HG03571 (cell line): ENCODE results near the gene PCID2.
"Not testable (repeated sequence)": the region's sequence is repeated elsewhere in the genome, so short reads cannot be mapped to it uniquely, and the experiment has no call there.

Experiments used
- ATAC-seq: cut with Tn5 transposase; IDR thresholded peaks from one replicate; pipeline ENCODE4 v1.9.1; 2021; ENCODE audit not compliant: unreplicated experiment

Gene PCID2

DNA sequence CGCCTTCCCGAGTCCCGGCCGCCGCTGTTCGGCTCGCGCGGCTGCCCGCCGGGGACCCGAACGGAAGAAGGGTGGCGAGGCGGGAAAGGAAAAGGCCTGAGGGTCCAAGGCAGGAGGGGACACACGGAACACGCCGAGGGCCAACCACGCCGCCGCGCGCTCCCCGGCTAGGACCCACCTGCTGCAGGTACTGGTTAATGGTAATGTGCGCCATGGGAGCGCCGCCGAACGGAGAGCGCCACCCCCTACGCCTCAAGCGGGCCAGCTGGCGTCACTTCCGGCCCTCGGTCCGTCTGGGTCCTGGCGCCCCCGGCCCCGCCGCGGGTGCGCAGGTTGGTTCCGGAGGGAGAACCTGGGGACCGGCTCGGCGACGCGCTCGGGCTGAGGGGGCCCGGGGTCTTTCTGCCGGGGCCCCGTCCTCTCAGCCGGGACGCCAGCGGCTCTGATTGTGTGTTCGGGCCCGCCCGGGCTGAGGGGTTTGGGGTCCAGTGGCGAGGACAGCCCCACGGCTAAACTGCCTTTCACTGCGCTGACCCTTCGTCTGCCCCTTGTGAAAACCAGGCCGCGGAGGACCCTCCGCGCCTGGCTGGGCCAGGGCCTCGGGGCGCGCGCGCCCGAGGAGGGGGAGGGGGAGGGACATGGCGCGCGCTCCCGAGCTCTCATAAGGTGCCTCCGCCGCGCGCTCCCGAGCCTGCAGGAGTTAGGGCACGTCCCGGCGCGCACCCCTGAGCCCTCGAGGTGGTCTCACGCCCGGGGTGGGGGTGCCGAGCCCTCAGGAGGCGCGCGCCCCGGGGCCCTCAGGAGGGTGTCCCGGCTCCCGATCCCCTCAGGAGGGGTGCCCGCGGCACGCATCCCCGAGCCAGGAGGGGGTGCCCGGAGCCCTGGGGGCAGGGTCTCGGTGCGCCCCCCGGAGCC is at the start of gene PCID2:
TSS of gene PCID2 (minus strand) at position 249 of the 915 bp plus-strand sequence. CDS start at position 214, 35 bp downstream.
- peak; percentile 77 for ATAC-seq

DNA sequence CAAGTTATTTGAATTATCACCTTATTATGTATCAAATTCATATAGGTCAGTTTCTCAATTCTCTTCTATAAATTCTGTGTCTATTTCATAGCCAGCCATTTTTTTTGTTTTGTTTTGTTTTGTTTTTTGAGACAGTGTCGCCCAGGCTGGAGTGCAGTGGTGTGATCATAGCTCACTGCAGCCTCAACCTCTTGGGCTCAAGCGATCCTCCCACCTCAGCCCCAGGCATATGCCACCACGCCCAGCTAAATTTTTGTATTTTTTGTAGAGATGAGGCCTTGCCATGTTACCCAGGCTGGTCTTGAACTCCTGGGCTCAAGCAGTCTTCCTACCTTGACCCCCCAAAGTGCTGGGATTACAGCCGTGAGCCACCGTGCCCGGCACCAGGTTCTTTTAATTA is 49.4 kb upstream of the PCID2 start:
- ATAC-seq: not testable (repeated sequence)

DNA sequence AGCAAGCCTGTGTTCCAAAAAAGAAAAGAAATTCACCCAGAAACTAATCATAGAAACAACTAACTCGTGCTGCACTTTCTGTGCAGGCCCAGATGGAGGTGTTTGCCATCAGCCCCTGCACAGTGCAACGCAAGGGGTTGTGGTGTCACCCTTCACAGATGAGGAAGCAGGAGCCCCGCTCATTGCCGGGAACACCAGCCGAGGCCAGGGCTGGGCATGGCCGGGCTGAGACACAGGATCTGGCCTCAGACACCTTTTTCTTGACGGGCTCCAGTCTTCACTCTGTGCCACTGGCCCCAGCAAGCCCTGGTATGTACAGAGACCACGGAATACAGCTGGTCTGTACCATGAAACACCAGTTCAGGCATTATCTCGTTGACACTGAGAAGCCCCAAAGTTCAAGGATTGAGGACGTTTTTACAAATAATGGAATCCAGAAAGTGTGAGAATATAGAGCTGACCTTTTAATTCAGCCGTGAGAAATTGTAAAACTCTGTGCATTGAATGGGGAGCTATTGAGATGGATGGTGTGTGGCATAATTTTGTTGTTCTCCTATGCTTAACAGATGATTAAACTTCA is 44.1 kb upstream of the PCID2 start:
- ATAC-seq: no peak

DNA sequence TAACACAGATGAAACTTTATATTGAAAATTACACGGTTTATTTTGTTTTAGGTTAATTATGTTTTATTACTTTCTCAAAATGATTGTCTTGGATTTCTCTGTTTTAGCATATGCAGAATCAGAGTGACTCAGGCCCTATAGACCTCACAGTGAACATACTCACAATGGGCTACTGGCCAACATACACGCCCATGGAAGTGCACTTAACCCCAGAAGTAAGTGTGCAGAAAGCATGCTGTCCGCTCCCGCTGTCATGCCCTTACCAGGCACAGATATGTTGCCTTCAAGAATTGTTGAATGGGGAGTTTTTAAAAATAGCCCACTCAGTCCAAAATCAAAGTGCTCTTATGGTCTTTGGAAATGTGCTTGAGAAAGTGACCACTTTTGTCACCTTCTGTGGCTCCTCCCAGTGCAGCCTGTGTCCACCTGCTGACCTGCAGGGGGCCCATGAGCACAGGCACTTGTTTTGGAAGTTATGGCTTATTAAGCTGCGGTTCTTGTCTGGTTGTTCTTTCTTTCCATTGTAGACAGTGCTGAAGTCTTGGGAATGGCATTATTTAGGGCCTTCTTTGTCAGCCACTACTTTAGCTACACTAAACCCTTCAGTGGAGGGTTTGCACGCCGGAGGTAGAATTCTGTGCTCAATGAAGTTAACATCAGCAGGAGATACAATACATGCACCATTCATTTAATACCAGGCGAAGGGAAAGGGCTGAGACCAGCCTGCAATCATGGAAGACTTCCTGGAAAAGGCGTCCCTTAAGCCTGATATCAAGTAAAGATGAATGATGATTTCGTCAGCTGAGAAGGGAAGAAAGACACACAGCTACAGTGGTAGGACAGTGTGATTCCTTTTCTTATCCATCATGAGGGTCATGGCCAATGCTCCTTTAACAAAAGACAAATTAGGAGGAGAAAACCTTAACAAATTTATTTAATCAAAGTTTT is 37.7 kb upstream of the PCID2 start:
- no peak for ATAC-seq

DNA sequence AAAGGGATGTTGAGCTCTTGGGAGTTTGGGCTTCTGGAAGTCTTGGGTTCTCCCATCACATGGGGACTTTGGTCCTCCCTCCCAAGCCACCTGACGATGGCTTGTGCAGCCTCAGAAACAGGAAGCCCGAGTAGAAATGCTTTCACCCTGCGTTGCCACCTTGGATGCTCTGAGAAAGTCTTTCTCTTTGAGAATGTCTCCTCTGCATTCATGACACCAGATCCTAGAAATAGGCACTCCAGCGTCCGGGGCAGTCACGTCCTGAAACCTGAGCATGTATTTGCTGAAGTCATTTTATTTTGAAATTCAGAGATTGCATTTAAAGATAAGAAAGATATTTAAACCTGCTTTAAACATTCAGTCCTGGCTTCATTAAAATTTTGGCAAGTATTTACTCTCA is 35.4 kb upstream of the PCID2 start:
- ATAC-seq: no peak

DNA sequence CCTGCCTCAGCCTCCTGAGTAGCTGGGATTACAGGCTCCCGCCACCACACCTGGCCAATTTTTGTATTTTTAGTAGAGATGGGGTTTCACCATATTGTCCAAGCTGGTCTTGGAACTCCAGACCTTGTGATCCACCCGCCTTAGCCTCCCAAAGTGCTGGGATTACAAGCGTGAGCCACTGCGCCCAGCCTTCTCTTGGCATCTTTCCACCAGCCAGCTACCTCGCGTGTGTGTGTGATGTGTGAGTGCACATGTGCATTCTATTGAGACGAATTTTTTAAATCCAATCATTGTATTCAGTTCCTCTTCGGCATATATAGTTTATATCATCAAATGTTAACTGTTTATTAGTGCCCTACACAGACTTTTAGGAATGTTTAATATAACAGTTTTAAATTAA is 33.2 kb upstream of the PCID2 start:
- ATAC-seq: not testable (repeated sequence)

DNA sequence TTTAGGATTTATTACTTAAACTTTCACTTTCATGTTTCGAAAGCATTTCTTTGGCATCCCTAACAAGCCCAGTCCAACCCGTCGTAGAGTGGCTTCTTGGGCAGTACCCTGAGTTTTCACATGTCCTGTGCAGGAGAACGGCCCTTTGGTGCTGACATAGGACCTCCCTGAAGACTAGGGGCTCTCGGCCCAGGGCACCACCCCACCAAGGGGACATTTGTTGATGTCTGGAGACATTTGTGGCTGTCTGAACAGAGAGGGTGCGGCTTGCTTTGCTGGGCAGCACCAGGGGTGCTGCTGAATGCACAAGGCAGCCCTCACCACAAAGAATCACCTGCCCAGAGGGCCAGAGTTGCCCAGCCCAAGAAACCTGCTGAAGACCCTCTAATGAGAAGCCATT is 31.5 kb upstream of the PCID2 start:
- no peak for ATAC-seq

DNA sequence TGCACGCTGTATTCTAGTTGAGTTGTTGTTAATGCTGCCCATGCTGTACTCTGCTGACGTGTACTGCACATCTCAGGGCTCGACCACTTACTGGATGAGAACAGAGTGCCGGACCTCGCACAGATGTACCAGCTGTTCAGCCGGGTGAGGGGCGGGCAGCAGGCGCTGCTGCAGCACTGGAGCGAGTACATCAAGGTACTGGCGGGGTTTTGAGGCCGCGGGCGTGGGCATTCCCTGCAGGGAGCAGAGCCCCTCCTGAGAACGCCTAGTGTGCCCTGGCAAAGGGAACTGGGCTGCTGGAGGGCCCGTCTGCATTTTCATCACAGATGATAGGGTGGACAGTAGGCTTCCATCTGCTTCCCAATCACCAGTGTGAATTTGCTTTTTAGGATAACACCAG is 30.9 kb upstream of the PCID2 start:
- no peak for ATAC-seq

DNA sequence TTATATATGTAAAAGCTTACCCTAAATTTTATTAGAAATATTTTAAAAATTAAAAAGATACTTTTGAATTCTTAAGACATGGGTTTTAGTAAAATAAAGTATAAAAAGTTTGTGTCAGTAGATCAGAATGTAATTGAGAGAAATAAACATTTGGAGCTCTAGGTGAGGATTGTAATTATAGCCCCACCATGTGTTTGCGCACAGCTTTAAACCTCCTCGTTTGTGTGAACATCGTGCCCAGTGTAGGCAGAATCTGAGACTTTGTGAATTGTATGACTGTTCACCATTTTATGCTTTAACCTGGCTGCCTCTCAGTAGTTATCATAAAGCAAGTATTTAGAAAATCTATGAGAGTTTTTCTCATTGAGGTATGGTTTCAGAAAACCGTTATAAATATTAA is 30.1 kb upstream of the PCID2 start:
- no peak for ATAC-seq

DNA sequence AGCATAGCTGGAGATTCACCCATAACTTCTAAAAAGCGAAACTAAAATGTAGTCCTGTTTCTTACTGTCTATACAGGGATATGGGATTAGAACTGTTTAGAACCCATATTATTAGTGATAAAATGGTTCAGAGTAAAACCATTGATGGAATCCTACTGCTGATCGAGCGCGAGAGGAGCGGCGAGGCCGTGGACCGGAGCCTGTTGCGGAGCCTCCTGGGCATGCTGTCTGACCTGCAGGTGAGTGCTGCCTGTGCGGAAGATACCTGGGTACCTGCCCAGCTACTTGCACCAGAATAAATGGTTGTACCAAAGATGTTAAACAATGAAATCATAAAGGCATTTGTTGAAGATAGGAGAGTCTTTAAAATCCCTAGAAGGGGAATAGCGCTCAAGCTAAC is 24.6 kb upstream of the PCID2 start:
- ATAC-seq: no peak

DNA sequence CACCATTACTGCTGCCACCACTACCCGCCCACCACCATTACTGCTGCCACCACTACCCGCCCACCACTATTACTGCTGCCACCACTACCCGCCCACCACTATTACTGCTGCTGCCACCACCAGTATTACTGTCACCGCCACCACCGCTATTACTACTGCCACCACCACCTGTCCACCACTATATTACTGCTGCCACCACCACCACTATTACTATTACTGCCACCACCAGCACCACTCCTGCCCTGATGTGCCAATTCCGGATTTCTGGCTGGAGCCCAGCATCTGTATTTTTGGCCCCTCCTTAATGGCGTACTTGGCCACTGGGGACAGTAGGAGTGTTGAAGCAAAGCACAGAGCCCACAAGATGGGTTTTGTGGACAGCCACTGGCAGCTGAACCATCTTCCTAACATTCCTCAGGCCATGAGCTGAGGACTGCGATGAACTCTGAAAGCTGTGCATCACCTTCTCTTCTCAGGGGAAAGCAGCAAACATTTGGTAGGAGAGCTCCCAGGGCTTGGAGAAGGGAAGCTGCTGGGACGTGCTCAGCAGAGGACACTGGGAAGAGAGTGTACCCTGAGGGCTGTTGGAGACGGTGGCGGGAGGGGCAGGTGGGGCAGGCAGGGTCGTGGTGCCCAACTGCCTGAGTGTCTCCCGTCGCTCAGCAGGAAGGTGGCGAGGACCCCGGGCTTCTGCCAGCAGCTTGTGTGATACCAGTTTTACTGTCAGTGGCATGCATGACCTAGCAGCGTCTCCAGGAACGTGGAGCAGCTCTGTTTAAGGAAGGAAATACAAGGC is 23.9 kb upstream of the PCID2 start:
- no peak for ATAC-seq

DNA sequence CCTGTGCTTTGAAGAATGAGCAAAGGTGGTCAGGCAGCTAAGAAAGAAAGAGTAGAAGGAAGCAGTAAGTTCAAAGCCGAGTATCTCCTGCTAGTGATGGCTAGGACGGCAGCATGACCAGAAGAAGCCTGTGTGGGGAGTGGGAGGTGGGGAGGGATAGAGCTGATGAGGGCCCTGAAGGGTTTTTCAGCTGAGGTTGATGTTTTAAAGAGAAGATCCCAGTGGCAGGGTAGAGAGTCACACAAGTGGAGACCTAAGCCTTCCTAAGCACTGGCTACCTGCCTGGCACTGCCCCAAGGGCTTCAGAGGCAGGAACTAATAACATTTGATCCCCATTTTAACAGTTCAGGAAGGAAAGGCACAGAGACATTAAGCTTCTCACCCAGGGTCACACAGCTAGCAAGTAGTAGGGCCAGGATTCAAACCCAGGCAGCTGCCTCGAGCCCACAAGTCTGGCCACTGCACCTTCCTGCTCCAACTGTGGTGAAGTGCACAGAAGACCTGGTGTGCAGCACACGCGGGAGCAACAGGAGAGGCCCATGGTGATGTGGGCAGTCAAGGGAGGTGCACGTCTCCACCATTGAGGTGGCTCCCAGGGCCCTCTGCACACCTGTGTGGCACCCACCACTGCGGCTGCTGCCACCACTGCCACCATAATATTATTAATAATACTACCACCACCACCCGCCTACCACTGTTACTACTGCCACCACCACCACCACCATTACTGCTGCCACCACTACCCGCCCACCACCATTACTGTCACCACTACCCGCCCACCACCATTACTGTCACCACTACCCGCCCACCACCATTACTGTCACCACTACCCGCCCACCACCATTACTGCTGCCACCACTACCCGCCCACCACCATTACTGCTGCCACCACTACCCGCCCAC is 23.1 kb upstream of the PCID2 start:
- ATAC-seq: no peak

DNA sequence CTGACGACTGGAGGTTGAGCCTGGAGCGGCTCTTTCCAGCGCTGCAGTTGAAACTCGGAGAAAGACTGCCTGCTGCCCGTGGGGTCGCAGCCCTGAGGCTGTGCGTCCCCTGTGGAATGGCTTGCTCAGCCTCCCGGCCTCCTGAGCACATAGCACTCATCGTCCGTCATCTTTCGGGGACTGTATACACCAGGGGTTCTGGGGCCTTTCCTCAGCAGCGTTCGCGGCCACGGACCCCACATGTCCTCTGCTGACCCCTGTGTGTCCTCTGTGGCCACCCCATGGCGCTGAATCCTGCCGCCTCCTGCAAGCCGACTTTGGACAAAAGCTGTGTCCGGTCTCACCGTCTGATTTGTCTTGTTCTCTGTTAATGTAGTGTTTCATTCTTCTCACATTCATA is 21.3 kb upstream of the PCID2 start:
- ATAC-seq: no peak

DNA sequence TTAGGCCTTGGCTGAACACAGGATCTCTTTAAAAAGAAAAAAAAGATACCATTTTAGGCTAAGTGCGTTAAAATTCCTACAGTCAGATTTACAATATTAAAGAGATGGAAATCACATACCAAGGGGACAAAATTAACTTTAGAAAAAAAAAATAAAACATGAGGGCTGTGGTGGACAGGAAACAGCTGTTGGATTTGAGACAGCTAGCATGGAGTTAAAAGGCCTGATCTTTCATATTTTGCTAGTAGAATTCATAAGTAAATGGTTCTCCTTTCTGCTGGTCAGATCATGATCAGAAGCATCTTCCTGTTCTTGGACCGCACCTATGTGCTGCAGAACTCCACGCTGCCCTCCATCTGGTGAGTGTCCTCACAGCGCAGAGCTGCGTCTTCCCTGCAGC is 20.7 kb upstream of the PCID2 start:
- ATAC-seq: no peak

DNA sequence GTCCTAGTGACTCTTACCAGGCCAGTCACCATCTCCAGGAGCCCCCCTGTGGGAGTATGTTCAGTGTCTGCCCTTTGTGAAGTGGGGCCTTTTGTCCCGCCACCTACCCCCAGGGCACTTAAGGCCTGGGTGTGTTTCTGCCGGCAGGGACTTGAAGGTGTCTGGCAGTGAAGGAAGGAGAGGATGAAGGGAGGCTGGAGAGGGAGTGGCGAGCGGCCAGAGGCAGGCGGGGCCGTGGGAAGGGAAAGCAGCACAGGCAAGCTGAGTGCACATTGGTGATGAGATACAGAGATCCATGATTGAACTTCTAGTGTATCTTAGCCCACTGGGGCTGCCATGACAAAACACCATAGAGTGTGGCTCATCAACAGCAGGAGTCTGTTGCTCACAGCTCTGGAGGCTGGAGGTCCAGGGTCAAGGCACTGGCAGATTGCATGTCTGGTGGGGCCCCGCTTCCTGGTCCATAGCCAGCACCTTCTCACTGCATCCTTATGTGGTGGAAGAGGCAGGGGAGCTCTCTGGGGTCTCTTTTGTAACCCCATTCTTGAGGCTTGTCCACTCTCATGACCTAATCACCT is 18.5 kb upstream of the PCID2 start:
- ATAC-seq: no peak

DNA sequence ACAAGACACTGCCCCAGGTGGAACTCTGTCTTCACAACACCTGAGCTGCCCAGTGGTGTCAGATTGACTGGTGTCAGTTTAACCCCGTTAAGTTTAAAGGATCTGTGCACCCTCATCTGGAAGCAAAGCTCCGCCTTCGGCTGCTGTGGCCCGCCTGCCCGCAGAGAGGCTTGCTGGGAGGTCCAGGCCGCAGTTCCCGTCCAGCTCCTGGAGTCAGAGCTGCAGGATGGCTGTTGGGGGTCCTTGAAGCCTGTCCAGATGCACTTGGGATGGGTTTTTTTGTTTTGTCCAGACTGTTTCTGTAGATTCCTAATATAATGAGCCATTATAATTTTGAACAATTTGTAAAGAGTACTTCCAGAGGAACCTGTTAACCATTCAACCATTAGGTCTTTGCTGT is 17.0 kb upstream of the PCID2 start:
- no peak for ATAC-seq

DNA sequence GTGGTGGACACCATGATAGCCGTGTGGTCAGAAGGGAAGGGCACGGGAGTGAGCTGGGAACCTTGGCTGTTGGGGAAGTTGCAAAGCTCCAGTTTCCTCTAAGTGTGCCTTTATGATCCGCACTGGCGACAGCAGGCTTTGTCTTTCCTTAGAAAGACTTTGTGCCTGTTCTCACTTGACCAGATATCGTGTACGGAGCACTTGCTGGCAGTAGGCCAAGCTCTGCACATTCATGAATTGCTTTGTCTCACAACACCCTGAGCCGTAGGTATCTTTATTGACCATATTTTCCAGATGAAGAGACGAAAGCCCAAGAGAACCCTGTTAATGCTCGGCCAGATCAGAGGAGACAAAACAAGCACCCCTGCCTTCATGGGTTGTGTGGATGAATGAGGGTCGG is 16.0 kb upstream of the PCID2 start:
- no peak for ATAC-seq

DNA sequence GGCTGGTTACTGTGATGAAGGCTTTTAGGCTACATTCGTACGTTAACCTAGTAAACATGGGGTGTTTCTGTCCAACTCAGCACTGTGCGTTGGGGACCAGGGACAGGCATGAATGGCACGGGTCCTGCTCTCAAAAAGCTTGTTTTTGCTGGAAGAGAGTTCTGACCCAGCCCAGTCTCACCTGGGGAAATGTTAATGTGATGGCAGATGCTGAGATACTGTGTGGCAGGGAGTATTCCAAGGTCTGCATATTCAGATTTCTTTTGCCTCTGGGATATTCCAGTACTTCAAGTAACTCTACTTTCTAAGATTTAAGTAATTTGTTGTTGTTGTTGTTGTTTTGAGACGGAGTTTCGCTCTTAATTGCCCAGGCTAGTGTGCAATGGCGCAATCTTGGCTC is 14.6 kb upstream of the PCID2 start:
- no peak for ATAC-seq

DNA sequence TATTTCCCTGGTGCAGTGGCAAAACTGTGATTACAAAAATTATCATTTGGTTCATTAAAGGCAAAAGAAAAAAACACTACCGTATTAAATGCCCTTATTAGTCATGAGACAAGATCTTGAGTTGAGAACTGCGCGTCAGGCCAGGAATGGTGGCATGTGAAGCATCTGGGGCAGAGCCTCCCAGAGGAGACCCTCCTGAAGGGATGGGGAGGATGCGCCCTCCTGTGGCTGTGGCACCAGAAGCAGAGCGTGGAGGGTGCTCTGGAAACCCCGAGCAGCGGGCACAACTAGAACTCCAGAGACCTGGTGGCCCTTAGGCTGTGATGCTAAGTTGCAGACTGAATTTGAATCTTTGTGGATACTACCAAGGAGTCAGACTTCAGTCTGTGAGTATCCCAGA is 12.4 kb upstream of the PCID2 start:
- no peak for ATAC-seq
